DND-41 (cell line): Measurements from ENCODE around the gene KRTAP1-5.

Experiments used
- CTCF ChIP-seq: IDR thresholded peaks from 2 replicates; pipeline ENCODE4 v1.5.1; 2012; ENCODE audit warnings: borderline replicate concordance, low read length, moderate library complexity, mild to moderate bottlenecking; ENCODE audit not compliant: poor library complexity, severe bottlenecking; ENCODE audit errors: extremely low read depth
- EZH2 ChIP-seq: IDR thresholded peaks from 3 replicates; pipeline ENCODE4 v1.6.1; 2012; ENCODE audit warnings: borderline replicate concordance, low read depth, mild to moderate bottlenecking, moderate library complexity, low read length, inconsistent platforms; ENCODE audit not compliant: severe bottlenecking

- TF ChIP-seq CTCF (no peak), EZH2 (no peak)
Observed at GRCh38 chr17:41003926-41004325, 23.1 kb downstream of the KRTAP1-5 start.
